Putamen (tissue), 1 donor: ENCODE measurements around the gene RBMX.
"Not testable (repeated sequence)": the region's sequence is repeated elsewhere in the genome, so short reads cannot be mapped to it uniquely, and the experiment has no call there.

Source experiments
- DNase-seq: peaks from one replicate; pipeline ENCODE4 v3.0.0-alpha.2; 2016; ENCODE audit warnings: low spot score

RBMX gene

DNA sequence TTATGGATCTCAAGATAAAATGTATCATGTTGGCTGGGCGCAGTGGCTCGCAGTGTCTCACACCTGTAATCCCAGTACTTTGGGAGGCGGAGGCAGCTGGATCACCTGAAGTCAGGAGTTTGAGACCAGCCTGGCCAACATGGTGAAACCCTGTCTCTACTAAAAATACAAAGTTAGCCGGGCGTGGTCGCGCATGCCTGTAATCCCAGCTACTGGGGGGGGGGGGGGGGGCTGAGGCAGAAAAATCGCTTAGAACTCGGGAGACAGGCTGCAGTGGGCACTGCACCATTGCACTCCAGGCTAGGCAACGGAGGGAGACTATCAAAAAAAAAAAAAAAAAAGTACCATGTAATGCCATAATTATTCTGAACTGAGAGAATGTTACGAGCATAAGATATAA, 2.1 kb downstream of the RBMX start:
- DNase-seq = no peak

DNA sequence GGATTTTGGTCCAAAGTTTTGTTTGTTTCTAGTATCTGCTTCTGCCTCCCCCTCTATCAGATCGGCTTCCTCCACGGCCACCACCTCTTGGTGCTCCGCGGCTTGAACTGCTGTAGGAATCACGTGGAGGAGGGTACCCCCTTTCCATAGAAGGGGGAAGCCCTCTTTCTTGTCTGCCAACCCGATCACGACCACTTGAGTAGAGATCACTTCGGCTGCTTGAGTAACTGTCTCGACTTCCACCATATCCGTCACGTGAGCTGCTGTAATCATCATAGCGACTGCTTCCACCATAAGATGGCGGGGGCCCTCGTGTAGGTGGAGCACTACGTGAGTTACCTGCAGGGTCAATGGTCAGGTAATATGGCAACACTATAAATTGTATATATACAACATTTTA, 6.4 kb downstream of the RBMX start:
- not testable (repeated sequence) for DNase-seq

DNA sequence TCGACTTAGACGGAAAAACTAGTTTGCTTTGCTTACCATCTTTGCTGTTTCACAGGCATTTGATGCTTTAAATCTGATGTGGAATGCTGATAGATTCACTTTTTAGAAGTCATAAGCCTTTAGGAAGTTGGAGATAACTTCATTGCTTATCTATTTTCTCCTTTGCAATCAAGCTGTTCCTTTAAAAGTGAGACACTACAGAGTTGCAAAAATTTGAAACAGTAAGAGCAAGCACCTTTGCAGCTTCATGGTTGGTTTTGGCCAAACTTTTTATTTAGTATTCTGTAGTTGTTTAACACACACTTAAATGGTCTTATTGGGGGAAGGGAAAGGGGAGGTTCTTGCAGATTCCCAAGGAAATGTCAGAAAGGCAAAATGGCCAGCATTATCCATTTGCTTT, 7.3 kb downstream of the RBMX start:
- not testable (repeated sequence) for DNase-seq

DNA sequence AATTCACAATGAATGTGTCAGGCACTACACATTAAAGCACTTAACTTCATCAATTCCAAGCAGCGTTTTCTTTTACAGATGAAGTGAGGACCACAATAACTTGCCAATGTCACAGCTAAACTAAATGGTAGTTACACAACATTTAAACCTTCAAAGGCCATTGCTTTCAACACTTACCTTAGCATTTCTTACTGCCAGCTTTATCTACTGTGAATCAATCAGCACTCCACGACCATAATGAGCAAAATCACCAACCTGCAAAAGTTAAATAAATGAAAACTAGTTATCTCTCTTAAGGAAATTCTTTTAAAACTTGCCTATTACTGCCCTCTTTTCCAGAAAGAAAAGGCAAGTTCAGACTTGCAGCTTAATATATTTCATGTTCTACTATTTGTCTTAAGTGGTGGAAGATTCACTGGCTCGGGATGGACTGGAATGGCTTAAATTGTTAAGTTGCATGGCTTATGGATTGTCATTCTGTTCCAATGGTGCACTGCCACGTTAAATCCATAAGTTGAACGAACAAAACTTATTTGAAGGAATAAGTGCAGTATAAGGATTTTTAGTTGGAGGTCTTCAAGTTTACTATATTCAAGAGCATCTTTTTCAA, 8.3 kb downstream of the RBMX start:
- DNase-seq = no peak

DNA sequence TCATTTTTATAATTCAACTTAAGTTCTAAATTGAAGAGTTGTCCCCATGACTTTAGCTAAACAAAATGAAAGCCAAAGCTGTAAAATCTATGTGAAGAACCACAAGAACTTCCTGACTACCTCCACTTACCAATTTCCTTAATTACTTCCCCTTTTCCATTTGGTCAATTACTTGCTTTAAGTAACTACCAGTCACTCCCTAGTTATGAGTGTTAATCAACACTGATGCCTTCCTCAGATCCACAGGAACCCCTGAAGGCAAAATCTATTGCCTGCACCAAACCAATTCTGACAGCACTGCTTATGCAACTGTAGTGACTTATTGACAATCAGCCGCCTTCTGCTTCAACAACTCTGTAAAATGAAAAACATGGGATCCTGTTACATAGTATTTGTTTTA, 10.5 kb downstream of the RBMX start:
- DNase-seq = no peak

DNA sequence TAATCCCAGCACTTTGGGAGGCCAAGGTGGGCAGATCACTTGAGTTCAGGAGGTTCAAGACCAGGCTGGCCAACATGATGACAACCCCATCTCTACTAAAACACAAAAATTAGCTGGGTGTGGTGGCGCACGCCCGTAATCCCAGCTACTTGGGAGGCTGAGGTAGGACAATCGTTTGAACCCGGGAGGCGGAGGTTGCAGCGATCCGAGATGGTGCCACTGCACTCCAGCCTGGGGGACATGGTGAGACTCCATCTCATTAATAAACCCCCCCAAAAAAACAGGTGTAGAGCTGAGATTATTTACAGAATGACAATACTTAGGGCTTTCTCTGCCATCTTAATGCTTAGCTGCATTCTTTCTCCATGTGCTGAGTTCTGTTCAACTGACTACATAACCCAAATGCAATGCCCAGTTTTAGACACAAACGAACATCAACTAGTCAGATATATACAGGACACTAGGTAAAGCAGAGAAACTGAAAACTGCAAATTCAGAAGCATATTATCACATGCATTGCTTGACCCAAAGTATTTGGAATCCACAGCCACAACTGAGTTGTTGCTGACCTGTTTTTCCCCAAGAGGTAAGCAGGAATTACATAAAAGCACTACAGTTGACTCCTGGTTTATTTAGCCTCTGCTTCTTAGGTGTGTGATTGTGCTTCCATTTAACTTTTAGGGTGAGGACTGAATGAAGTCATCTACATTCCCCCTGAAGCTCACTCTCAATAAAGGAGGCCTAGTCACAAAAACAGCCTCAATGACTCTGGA, 12.1 kb downstream of the RBMX start:
- no peak for DNase-seq

DNA sequence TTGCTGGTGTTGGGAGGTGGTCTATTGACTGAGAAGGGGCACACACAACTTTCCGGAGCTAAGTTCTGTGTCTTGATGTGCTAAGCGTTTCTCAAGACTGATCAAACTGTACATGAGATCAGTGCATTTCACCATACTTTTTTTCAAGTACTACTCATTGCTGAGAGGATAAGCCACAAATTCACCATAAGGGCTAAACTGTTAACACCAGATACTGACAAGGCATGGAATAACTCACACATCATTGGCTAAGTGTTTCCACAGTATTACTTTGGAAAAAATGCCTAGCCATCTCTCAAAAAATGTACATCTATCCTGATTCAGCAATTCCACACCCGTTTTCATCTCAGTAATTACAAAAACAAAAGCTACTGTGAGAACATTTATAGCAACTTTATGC, 13.0 kb downstream of the RBMX start:
- no peak for DNase-seq

DNA sequence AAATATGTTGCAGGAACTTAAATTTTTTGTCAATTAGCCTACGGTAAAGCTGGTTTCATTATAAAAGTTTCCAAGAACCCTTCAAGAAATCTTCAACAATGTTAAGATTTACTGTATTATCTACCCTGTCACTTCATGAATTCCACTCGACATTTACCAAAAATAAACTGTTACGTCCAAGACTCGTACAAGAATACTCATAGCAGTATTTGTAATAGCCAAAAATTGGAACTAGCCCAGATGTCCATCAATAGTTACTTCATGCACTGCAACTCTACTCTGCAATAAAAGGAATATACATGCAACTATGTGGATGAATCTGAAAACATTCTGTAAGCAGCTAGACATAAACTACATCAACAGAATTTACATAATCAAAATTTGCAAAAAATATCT, 13.4 kb downstream of the RBMX start:
- no peak for DNase-seq

DNA sequence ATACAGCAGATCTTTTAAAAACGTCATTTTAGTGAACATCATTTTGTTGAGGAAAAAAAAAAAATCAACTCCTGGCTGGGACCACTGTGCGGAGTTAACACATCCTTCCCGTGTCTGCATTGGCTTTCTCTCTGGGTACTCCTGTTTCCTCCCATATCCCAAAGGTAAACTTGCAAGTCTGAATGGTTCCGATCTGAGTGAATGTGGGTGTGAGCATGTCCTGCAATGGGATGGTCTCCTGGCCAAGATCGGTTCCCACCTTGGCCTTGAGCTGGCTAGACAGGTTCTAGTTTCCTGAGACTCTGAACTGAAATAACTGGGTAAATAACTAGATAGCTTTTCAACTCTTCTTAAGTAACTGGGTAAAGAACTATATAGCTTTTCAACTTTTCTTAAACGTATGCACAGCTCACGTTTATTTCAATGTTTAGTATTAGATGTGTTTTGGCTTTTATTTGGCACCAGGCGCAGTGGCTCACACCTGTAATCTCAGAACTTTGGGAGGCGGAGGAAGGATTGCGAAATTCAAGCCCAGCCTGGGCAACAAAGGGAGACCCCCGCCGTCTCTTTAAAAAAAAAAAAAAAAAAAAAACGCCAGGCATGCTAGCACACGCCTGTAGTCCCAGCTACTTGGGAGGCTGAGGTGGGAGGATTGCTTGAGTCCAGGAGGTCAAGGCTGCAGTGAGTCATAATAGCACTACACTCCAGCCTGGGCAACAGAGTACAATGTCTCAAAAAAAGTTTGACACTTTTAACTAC, 14.0 kb downstream of the RBMX start:
- DNase-seq = no peak

DNA sequence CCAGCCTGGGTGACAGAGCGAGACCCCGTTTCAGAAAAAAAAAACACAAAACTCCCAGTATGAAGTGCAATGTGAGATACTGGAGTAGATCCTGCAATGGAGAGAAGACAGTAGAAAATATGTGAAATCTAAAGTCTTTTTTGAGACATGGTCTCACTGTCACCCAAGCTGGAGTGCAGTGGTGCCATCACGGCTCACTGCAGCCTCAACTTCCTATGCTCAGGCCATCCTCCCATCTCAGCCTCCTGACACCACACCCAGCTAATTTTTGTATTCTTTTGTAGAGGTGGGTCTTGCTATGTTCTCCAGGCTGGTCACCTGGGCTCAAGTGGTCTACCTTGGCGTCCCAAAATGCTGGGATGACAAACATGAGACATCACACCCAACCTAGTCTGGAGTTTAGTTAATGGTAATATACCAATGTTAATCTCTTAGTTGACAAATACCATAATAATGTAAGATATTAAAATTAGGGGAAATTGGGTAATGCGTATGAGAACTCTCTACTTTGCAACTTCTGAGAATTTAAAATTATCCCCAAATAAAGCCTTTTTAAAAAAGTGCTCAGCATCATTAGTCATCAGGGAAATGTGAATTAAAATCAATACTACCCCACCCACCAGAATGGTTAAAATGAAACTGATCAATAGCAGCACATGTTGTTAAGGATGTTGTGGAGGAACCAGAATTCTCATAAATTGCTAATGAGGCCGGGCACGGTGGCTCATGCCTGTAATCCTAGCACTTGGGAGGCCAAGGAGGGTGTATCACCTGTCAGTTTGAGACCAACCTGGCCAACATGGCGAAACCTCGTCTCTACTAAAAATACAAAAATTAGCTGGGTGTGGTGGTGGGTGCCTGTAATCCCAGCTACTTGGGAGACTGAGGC, 15.0 kb downstream of the RBMX start:
- no peak for DNase-seq

- DNase-seq = no peak
Measured at GRCh38 chrX:136863826-136864225, 16.7 kb downstream of the RBMX start.

DNA sequence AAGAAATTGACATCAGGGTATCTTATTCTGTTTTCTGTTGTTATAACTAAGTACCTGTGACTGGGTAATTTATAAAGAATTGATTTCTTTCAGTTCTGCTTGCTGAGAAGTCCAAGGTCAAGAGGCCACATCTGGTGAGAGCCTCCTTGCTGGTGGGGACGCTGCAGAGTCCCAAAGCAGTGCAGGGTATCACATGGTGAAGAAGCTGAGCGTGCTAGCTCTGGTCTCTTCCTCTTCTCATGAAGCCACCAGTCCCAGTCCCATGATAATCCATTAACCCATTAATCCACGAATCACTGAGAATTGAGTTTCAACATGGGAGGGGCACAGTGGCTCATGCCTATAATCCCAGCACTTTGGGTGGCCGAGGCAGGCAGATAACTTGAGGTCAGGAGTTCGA, 18.0 kb downstream of the RBMX start:
- DNase-seq = no peak

DNA sequence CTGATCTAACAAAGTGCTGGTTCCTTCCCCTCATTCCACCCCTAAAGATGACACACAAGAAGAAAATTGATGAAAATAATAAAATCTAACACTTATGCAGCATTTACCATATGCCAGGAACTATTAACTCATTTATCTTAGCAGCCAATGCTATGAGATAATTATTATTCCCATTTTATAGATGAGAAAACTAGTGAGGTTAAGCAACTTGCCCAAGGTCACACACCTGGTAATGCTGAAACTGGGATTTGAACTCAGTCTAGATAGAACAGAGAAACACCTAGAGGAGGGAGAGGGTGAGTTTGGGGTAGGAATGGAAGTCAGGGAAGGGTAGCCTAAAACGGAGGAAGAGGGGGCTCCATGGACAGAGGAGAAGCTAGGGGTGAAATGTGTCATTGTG, 18.6 kb downstream of the RBMX start:
- no peak for DNase-seq

- DNase-seq = no peak
Measured at GRCh38 chrX:136858007-136858756, 22.3 kb downstream of the RBMX start.

GRCh38 chrX:136856551-136856950, 24.0 kb downstream of the RBMX start:
- DNase-seq = no peak

GRCh38 chrX:136856050-136856449, 24.5 kb downstream of the RBMX start:
- no peak for DNase-seq

GRCh38 chrX:136851526-136851925, 29.0 kb downstream of the RBMX start:
- DNase-seq = no peak

DNA sequence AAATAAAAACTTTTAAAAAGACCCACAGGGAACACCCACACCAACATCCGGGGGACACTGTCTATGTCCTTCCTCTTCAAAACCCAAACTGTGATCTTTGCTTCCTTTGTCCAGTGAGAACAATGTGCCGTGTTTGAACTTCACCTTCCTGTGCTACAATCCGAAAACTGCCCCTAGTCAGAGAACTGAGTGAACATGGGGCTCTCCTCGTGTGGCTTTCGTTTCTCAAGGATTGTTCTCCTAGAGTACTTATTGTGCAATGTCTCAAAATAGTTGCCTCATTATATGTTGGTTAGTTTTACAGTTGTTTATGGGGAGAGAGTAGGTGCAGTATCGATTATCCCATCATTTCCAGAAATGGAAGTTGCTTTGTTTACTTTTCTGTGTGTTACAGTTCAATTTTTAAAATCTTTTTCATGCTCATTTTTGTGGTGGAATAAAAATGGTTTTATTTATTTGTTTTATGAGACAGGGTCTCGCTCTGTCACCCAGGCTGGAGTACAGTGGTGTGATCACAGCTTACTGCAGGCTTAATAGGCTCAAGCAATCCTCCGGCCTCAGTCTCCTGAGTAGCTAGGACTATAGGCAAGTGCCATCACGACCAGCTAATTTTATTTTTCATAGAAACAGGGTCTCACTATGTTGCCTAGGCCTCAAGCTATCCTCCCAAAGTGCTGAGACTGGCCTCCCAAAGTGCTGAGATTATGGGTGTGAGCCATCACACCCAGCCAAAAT, 29.9 kb downstream of the RBMX start:
- DNase-seq = no peak

GRCh38 chrX:136849395-136849794, 31.1 kb downstream of the RBMX start:
- DNase-seq = no peak

- no peak for DNase-seq
Measured at GRCh38 chrX:136847874-136848273, 32.7 kb downstream of the RBMX start.

GRCh38 chrX:136839196-136839595, 41.3 kb downstream of the RBMX start:
- no peak for DNase-seq
